ENCODE measurements around the gene ATRIP.

DNA sequence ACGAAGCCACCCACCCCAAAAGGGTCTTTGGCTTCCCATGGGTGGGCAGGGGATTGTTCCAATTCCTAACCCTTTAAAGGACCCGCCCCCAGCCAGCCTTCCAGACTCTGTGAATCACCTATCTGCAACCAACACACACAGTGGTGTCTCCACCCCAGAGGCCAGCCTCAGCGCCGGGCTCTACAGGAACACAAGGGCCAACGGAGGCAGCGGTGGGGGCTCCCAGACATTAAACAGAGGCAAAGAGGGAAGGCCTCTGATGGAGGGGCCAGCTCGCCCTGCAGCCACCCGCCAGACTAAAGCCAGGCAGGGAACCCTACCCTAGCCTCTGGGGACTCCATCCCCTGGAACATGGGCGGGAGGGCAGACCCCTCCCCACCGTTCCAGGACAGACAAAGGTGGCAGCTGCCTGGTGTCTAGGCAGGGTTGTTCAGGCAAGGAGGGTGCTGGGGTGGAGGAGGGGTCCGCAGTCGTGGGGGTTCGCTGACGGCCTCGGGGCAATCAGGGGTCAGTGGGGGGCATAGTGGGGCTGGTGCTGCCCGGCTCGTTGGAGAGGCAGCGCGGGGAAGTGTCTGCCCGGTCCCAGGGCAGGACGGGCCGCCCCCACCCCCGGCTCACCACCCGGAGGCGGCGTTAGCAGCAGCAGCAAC is 57.0 kb downstream of the ATRIP start:
- TF ChIP-seq ZNF133 (tag by site-specific recombination; IDR thresholded peaks at IDR 0.05): no peak
- TF ChIP-seq, protein P1, sequence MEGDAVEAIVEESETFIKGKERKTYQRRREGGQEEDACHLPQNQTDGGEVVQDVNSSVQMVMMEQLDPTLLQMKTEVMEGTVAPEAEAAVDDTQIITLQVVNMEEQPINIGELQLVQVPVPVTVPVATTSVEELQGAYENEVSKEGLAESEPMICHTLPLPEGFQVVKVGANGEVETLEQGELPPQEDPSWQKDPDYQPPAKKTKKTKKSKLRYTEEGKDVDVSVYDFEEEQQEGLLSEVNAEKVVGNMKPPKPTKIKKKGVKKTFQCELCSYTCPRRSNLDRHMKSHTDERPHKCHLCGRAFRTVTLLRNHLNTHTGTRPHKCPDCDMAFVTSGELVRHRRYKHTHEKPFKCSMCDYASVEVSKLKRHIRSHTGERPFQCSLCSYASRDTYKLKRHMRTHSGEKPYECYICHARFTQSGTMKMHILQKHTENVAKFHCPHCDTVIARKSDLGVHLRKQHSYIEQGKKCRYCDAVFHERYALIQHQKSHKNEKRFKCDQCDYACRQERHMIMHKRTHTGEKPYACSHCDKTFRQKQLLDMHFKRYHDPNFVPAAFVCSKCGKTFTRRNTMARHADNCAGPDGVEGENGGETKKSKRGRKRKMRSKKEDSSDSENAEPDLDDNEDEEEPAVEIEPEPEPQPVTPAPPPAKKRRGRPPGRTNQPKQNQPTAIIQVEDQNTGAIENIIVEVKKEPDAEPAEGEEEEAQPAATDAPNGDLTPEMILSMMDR (tag by site-specific recombination; IDR thresholded peaks at IDR 0.05): no peak
- TF ChIP-seq, protein P2, sequence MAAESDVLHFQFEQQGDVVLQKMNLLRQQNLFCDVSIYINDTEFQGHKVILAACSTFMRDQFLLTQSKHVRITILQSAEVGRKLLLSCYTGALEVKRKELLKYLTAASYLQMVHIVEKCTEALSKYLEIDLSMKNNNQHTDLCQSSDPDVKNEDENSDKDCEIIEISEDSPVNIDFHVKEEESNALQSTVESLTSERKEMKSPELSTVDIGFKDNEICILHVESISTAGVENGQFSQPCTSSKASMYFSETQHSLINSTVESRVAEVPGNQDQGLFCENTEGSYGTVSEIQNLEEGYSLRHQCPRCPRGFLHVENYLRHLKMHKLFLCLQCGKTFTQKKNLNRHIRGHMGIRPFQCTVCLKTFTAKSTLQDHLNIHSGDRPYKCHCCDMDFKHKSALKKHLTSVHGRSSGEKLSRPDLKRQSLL (tag by site-specific recombination; IDR thresholded peaks at IDR 0.05): no peak
- TF ChIP-seq, protein P3, sequence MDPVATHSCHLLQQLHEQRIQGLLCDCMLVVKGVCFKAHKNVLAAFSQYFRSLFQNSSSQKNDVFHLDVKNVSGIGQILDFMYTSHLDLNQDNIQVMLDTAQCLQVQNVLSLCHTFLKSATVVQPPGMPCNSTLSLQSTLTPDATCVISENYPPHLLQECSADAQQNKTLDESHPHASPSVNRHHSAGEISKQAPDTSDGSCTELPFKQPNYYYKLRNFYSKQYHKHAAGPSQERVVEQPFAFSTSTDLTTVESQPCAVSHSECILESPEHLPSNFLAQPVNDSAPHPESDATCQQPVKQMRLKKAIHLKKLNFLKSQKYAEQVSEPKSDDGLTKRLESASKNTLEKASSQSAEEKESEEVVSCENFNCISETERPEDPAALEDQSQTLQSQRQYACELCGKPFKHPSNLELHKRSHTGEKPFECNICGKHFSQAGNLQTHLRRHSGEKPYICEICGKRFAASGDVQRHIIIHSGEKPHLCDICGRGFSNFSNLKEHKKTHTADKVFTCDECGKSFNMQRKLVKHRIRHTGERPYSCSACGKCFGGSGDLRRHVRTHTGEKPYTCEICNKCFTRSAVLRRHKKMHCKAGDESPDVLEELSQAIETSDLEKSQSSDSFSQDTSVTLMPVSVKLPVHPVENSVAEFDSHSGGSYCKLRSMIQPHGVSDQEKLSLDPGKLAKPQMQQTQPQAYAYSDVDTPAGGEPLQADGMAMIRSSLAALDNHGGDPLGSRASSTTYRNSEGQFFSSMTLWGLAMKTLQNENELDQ (tag by site-specific recombination; IDR thresholded peaks at IDR 0.05; ENCODE audit: low read depth): no peak
- TF ChIP-seq GLI4 (tag by site-specific recombination; IDR thresholded peaks at IDR 0.05): no peak
